Measurements from ENCODE around the gene SHISAL2A. TPM values are rescaled to one million over a fixed set of nuclear protein-coding genes. Genes with fewer than 3 reads are reported as not detected.

SHISAL2A gene
- total and polyA plus RNA-seq, 2 of the 13 experiments (the other 11 are each of a cell fraction or from before 2014, with no cell fraction given) = not detected

DNA sequence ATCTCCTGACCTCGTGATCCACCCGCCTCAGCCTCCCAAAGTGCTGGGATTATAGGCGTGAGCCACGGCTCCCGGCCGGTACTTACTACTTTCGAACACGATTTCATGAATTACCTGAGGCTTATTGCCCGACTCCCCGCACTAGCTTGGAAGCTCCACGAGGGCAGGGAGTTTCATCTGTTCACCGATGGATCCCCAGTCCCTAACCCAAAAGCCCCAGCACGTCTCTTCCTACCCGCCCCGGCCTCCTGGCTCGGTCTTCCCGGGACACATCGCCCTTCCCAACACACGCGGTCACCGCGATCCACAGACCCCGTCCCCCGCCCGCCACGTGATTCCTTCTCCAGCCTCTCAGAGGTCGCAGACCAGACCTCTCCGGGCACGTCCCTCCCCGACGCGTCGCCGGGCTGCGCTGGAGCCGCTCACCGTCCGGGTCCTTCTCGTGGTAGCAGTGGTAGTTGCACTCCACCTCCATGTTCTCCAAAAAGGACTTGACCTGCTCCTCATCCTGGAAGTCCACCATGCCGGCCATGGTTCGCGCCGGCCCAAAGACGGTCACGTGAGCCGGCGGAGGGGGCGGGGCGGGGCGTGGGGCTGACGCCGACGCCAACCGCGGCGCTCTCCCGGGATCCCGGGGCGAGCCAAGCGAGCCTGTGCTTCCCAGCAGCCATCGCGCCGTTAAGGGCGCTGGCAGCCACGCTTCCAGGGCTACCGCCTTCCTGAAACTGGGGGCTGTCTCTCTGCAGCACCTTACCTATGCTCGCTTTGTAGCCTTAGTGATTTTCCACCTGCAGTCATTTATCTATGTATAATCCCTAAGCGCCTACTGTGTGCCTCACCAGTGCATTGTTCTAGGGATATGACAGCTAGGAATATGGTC lies 65.1 kb downstream of the SHISAL2A start, which contains the start of gene COA7 (continued):
- TF ChIP-seq NAIF1 (CRISPR knock-in tag; IDR thresholded peaks at IDR 0.05; ENCODE audit: borderline replicate concordance) = peak; percentile 69; the same call in 1 of the 2 replicates
- peak; percentile 25; the same call in 1 of the 2 replicates for TF ChIP-seq PHF21A (CRISPR knock-in tag; IDR thresholded peaks at IDR 0.05)
- no peak for TF ChIP-seq SMAD3 (CRISPR knock-in tag; IDR thresholded peaks at IDR 0.05)
- no peak for TF ChIP-seq ZNF530 (CRISPR knock-in tag; IDR thresholded peaks at IDR 0.05; ENCODE audit: low read depth)
- TF ChIP-seq ZFP37 (CRISPR knock-in tag; IDR thresholded peaks at IDR 0.05; ENCODE audit: borderline replicate concordance) = peak; percentile 86
- TF ChIP-seq ZNF121 (CRISPR knock-in tag; IDR thresholded peaks at IDR 0.05) = no peak
- TF ChIP-seq YEATS4 (CRISPR knock-in tag; IDR thresholded peaks at IDR 0.05; ENCODE audit: borderline replicate concordance) = peak; percentile 98
- TF ChIP-seq ZSCAN9 (CRISPR knock-in tag; IDR thresholded peaks at IDR 0.05; ENCODE audit: borderline replicate concordance) = peak; percentile 73
- TF ChIP-seq, protein P1, sequence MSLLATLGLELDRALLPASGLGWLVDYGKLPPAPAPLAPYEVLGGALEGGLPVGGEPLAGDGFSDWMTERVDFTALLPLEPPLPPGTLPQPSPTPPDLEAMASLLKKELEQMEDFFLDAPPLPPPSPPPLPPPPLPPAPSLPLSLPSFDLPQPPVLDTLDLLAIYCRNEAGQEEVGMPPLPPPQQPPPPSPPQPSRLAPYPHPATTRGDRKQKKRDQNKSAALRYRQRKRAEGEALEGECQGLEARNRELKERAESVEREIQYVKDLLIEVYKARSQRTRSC (CRISPR knock-in tag; IDR thresholded peaks at IDR 0.05; ENCODE audit: low read depth) = peak; percentile 90
- TF ChIP-seq ETV6 (CRISPR knock-in tag; conservative IDR thresholded peaks at IDR 0.05) = peak; percentile 66; the same call in 1 of the 2 replicates
- no peak for TF ChIP-seq GABPA (IDR thresholded peaks at IDR 0.05; ENCODE audit: low read depth, low read length)
- TF ChIP-seq GABPA (CRISPR knock-in tag; IDR thresholded peaks at IDR 0.05; ENCODE audit: low read depth) = no peak; the same call in 1 of the 2 replicates
- peak; percentile 70 for TF ChIP-seq ZNF12 (CRISPR knock-in tag; IDR thresholded peaks at IDR 0.05)
- no peak for TF ChIP-seq SYNCRIP (IDR thresholded peaks at IDR 0.05; ENCODE audit: insufficient read depth, low read depth, low read length)
- TF ChIP-seq RARA (CRISPR knock-in tag; IDR thresholded peaks at IDR 0.05) = peak; percentile 15; the same call in 1 of the 2 replicates
- TF ChIP-seq RARG (CRISPR knock-in tag; IDR thresholded peaks at IDR 0.05; ENCODE audit: low read depth) = no peak
- TF ChIP-seq, protein P2, sequence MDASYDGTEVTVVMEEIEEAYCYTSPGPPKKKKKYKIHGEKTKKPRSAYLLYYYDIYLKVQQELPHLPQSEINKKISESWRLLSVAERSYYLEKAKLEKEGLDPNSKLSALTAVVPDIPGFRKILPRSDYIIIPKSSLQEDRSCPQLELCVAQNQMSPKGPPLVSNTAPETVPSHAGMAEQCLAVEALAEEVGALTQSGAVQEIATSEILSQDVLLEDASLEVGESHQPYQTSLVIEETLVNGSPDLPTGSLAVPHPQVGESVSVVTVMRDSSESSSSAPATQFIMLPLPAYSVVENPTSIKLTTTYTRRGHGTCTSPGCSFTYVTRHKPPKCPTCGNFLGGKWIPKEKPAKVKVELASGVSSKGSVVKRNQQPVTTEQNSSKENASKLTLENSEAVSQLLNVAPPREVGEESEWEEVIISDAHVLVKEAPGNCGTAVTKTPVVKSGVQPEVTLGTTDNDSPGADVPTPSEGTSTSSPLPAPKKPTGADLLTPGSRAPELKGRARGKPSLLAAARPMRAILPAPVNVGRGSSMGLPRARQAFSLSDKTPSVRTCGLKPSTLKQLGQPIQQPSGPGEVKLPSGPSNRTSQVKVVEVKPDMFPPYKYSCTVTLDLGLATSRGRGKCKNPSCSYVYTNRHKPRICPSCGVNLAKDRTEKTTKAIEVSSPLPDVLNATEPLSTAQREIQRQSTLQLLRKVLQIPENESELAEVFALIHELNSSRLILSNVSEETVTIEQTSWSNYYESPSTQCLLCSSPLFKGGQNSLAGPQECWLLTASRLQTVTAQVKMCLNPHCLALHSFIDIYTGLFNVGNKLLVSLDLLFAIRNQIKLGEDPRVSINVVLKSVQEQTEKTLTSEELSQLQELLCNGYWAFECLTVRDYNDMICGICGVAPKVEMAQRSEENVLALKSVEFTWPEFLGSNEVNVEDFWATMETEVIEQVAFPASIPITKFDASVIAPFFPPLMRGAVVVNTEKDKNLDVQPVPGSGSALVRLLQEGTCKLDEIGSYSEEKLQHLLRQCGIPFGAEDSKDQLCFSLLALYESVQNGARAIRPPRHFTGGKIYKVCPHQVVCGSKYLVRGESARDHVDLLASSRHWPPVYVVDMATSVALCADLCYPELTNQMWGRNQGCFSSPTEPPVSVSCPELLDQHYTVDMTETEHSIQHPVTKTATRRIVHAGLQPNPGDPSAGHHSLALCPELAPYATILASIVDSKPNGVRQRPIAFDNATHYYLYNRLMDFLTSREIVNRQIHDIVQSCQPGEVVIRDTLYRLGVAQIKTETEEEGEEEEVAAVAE (CRISPR knock-in tag; IDR thresholded peaks at IDR 0.05; ENCODE audit: borderline replicate concordance) = peak; percentile 76
- TF ChIP-seq MBNL3 (CRISPR knock-in tag; conservative IDR thresholded peaks at IDR 0.05) = no peak

Measured in HepG2 (cell line).